Thyroid gland (tissue), 4 donors: ENCODE measurements around the gene ATP8A1.

ENCODE experiments used
- POLR2A ChIP-seq, 2 donors: fragments of 450-650 bp; IDR thresholded peaks; one replicate each; pipeline ENCODE4 v1.6.1; 2017; ENCODE audit warnings: antibody characterized with exemption in 2 of 2, mild to moderate bottlenecking in 2 of 2, moderate library complexity in 1 of 2
- TF ChIP-seq, protein P1 (sequence below), 6 experiments: fragments of 200-600 bp in 3 of 6; fragments of 450-650 bp in 3 of 6; sonication (generic) in 3 of 6; IDR thresholded peaks; one replicate each; pipeline ENCODE4 v1.5.1; 2016 to 2019; ENCODE audit warnings: antibody characterized with exemption in 6 of 6, mild to moderate bottlenecking in 2 of 6, inconsistent platforms in 1 of 6, moderate library complexity in 1 of 6

GRCh38 chr4:42603862-42604261 lies 53.0 kb downstream of the ATP8A1 start:
- TF ChIP-seq POLR2A (IDR thresholded peaks at IDR 0.05), result no peak
- TF ChIP-seq, protein P1, sequence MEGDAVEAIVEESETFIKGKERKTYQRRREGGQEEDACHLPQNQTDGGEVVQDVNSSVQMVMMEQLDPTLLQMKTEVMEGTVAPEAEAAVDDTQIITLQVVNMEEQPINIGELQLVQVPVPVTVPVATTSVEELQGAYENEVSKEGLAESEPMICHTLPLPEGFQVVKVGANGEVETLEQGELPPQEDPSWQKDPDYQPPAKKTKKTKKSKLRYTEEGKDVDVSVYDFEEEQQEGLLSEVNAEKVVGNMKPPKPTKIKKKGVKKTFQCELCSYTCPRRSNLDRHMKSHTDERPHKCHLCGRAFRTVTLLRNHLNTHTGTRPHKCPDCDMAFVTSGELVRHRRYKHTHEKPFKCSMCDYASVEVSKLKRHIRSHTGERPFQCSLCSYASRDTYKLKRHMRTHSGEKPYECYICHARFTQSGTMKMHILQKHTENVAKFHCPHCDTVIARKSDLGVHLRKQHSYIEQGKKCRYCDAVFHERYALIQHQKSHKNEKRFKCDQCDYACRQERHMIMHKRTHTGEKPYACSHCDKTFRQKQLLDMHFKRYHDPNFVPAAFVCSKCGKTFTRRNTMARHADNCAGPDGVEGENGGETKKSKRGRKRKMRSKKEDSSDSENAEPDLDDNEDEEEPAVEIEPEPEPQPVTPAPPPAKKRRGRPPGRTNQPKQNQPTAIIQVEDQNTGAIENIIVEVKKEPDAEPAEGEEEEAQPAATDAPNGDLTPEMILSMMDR (IDR thresholded peaks at IDR 0.05), result no peak
